Measurements from ENCODE around the gene DNAJB9. TPM values are rescaled to one million over a fixed set of nuclear protein-coding genes. Genes with fewer than 3 reads are reported as not detected.

The DNAJB9 gene
- total and polyA plus RNA-seq, 9 of the 15 experiments (the other 6 are each of a cell fraction or from before 2014, with no cell fraction given), result 4.3 to 34.2 (median 9.6) TPM

GRCh38 chr7:108586274-108586710, 16.6 kb downstream of the DNAJB9 start (continued):
- TF ChIP-seq GATA2 (CRISPR knock-in tag; IDR thresholded peaks at IDR 0.05), result peak; percentile 74
- TF ChIP-seq TARDBP (IDR thresholded peaks at IDR 0.05), result 0 out of 2 replicates have a peak, but pooled peaks have one; percentile 64
- 0 out of 2 replicates have a peak, but pooled peaks have one; percentile 51 for TF ChIP-seq OTX1 (CRISPR knock-in tag; IDR thresholded peaks at IDR 0.05)
- TF ChIP-seq PTTG1 (tag; IDR thresholded peaks at IDR 0.05; ENCODE audit: low read depth), result no peak
- TF ChIP-seq ZBTB43 (CRISPR knock-in tag; IDR thresholded peaks at IDR 0.05), result no peak
- TF ChIP-seq ESRRB (CRISPR knock-in tag; IDR thresholded peaks at IDR 0.05; ENCODE audit: borderline replicate concordance), result no peak
- no peak for TF ChIP-seq PREB (CRISPR knock-in tag; IDR thresholded peaks at IDR 0.05)
- no peak for TF ChIP-seq SMAD3 (CRISPR knock-in tag; conservative IDR thresholded peaks at IDR 0.05)
- TF ChIP-seq SIRT6 (IDR thresholded peaks at IDR 0.05; ENCODE audit: low read depth, low read length), result no peak
- no peak for TF ChIP-seq HSF4 (CRISPR knock-in tag; IDR thresholded peaks at IDR 0.05; ENCODE audit: borderline replicate concordance)
- no peak for TF ChIP-seq CBFB (CRISPR knock-in tag; IDR thresholded peaks at IDR 0.05)
- TF ChIP-seq SAFB (IDR thresholded peaks at IDR 0.05; ENCODE audit: borderline replicate concordance, low read depth, low read length), result no peak
- TF ChIP-seq ZFX (CRISPR knock-in tag; IDR thresholded peaks at IDR 0.05), result no peak
- TF ChIP-seq RAD21 (CRISPR knock-in tag; conservative IDR thresholded peaks at IDR 0.05 in 1 of 2, IDR thresholded peaks at IDR 0.05 in 1 of 2), result 0 out of 4 replicates have a peak, but pooled peaks of 1 of the 2 experiments have one; percentile 15
- TF ChIP-seq CEBPB (tag; IDR thresholded peaks at IDR 0.05), result 0 out of 2 replicates have a peak, but pooled peaks have one; percentile 34
- TF ChIP-seq PRPF4 (IDR thresholded peaks at IDR 0.05; ENCODE audit: insufficient read depth, low read depth, low read length, poor library complexity, severe bottlenecking), result no peak
- no peak for TF ChIP-seq E2F5 (CRISPR knock-in tag; IDR thresholded peaks at IDR 0.05)
- TF ChIP-seq MAX (CRISPR knock-in tag; IDR thresholded peaks at IDR 0.05), result no peak
- TF ChIP-seq ZNF511 (CRISPR knock-in tag; IDR thresholded peaks at IDR 0.05), result no peak
- TF ChIP-seq CTBP1 (IDR thresholded peaks at IDR 0.05; ENCODE audit: borderline replicate concordance), result peak; percentile 52; the same call in 1 of the 2 replicates
- TF ChIP-seq ZNF274 (IDR thresholded peaks at IDR 0.05; ENCODE audit: borderline replicate concordance, low read depth, low read length), result no peak
- TF ChIP-seq PTBP1 (IDR thresholded peaks at IDR 0.05; ENCODE audit: low read depth, low read length), result no peak
- TF ChIP-seq ATF7 (IDR thresholded peaks at IDR 0.05), result 0 out of 2 replicates have a peak, but pooled peaks have one; percentile 31
- no peak for TF ChIP-seq HMGN3 (IDR thresholded peaks at IDR 0.05; ENCODE audit: borderline replicate concordance, extremely low read depth, insufficient read length, low read depth, low read length)

Measured in K562 (cell line).